Measurements from ENCODE around the gene EPN1.
"Not testable (repeated sequence)": the region's sequence is repeated elsewhere in the genome, so short reads cannot be mapped to it uniquely, and the experiment has no call there.

EPN1 gene

GRCh38 chr19:55694656-55695491 lies 19.8 kb downstream of the EPN1 start:
- no peak for DNase-seq

GRCh38 chr19:55695511-55696290 lies 20.7 kb downstream of the EPN1 start:
- DNase-seq, result no peak

- no peak for DNase-seq
Observed at GRCh38 chr19:55696301-55697068, 21.5 kb downstream of the EPN1 start.

GRCh38 chr19:55697069-55697440 lies 22.0 kb downstream of the EPN1 start:
- no peak for DNase-seq

GRCh38 chr19:55697698-55698097 lies 22.7 kb downstream of the EPN1 start:
- DNase-seq, result no peak

- no peak for DNase-seq
Observed at GRCh38 chr19:55698256-55698655, 23.2 kb downstream of the EPN1 start.

GRCh38 chr19:55699221-55699620 lies 24.2 kb downstream of the EPN1 start:
- DNase-seq, result no peak

- no peak for DNase-seq
Observed at GRCh38 chr19:55700813-55701212, 25.8 kb downstream of the EPN1 start.

- DNase-seq, result no peak
Observed at GRCh38 chr19:55702131-55702627, 27.2 kb downstream of the EPN1 start.

GRCh38 chr19:55703790-55704215 lies 28.8 kb downstream of the EPN1 start:
- no peak for DNase-seq

- DNase-seq, result no peak
Observed at GRCh38 chr19:55704494-55705245, 29.6 kb downstream of the EPN1 start.

- DNase-seq, result no peak
Observed at GRCh38 chr19:55705972-55706371, 30.9 kb downstream of the EPN1 start.

GRCh38 chr19:55711719-55712118 lies 36.7 kb downstream of the EPN1 start:
- DNase-seq, result no peak

GRCh38 chr19:55712804-55713631 lies 38.0 kb downstream of the EPN1 start:
- no peak for DNase-seq

- DNase-seq, result no peak
Observed at GRCh38 chr19:55716531-55716930, 41.5 kb downstream of the EPN1 start.

GRCh38 chr19:55717251-55717650 lies 42.2 kb downstream of the EPN1 start:
- no peak for DNase-seq

GRCh38 chr19:55717879-55718711 lies 43.1 kb downstream of the EPN1 start:
- not testable (repeated sequence) for DNase-seq

- no peak for DNase-seq
Observed at GRCh38 chr19:55720214-55720746, 45.3 kb downstream of the EPN1 start.

- no peak for DNase-seq
Observed at GRCh38 chr19:55720801-55721200, 45.8 kb downstream of the EPN1 start.

GRCh38 chr19:55723491-55723890 lies 48.5 kb downstream of the EPN1 start:
- DNase-seq, result no peak

All from NCI-H526 treated with DMSO at 0.1 percent for 48 hours (cell line).